Testis (tissue), 2 donors: Measurements from ENCODE around the gene PPP1R15A.
A peak's percentile ranks its signal among the peaks of the same experiment; 100 is the strongest.

ENCODE experiments used
- CTCF ChIP-seq, 3 experiments: fragments of 450-650 bp in 2 of 3; fragments of 200-600 bp in 1 of 3; sonication (generic) in 1 of 3; IDR thresholded peaks; one replicate each; pipeline ENCODE4 v1.5.1; 2016 to 2019; ENCODE audit warnings: antibody characterized with exemption in 3 of 3, mild to moderate bottlenecking in 2 of 3, moderate library complexity in 1 of 3
- POLR2A ChIP-seq: fragments of 450-650 bp; IDR thresholded peaks from one replicate; pipeline ENCODE4 v1.6.1; 2017; ENCODE audit warnings: antibody characterized with exemption, mild to moderate bottlenecking, moderate library complexity

GRCh38 chr19:48835734-48836088 lies 36.5 kb upstream of the PPP1R15A start:
- TF ChIP-seq CTCF (IDR thresholded peaks at IDR 0.05) (peak; percentile 87 to 97 (median 96)), POLR2A (no peak)
